CMK (cell line): ENCODE measurements around the gene CBFB.
"Not testable (repeated sequence)": the region's sequence is repeated elsewhere in the genome, so short reads cannot be mapped to it uniquely, and the experiment has no call there.

Source experiments
- DNase-seq: peaks from one replicate; pipeline ENCODE4 v3.0.0-alpha.2; 2010; ENCODE audit warnings: low read depth

CBFB gene

DNA sequence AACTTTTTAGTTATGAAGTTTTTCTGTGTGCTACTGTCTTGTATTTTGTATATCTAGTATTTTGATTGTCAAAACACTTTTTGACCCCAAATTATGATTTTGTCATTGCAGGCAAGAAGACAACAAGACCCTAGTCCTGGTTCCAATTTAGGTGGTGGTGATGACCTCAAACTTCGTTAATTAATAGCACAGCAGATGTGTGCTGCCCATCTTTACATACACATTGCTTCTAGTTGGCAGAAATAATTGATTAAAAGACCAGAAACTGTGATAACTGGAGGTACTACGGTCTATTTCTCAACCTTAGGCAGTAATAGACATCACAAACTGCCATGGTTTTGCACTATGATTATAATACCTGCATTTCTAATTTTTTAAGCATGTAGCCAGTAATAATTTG, 69.7 kb downstream of the CBFB start:
- DNase-seq = no peak

DNA sequence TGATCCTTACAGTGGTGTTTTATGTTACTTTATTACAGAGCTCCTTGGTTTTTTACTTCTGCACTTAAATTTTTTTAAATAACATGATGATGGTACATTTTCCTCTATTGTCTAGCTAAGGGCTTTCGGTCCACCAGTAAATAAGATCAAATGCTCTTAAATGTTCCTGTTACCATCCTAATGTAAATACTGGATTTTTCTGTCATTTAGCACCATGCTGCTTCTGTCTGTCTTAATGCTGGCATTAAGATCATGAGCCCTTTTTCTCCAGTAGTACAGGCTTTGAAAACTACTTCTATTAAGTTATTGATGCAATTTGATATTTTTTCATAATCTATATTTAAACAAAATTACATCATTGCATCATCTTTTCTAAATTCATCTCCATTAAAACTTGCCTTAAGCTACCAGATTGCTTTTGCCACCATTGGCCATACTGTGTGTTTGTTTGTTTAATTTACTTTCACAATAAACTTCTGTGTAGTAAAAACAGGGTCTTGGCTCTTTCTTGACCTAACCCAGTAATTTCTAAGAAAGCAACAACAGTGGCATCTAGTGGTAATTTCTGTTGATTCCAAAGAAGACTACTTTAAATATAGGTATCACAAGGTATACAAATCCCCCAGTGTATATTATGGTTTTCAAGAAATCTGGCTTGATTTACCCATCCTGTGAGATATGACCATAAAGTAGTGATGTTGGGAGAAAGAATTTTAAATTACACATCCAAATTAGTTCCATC, 71.8 kb downstream of the CBFB start:
- DNase-seq = no peak

- no peak for DNase-seq
Measured at GRCh38 chr16:67101311-67102082, 72.5 kb downstream of the CBFB start.

GRCh38 chr16:67104061-67104460, 75.1 kb downstream of the CBFB start:
- no peak for DNase-seq

DNA sequence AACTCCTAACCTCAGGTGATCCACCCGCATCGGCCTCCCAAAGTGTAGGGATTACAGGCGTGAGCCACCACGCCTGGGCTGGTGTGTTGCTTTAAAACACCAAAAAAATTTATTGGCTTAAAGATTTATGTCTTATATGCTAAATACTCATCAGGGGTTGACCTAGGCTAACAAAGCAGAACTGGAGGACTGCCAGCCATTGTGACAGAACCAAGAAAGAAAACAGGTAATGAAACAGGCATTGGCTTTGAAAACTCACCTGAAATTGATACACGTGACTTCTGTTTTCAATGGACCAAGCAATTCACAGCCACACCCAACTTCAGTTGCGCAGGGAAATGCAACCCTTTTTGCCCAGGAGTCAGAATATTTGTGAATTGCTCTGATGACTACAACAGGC, 75.9 kb downstream of the CBFB start:
- no peak for DNase-seq

DNA sequence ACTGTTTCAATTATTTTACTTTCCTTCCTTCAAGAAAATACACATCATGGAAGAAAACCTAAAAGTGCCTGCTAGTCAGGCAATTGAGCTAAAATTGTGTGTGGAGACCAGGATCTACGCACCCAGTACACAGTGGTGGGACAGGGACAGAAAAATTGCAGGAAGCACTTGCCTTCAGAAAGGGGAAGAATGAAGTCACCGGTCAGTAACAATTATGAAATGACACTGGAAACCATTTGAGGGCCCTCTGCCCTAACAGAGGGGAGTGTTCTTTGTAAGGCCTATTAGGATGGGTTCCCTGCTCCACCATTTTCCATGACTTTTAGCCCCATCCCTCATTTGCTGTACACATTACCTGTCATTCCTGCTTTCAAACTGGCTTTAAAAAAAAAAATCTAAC, 76.3 kb downstream of the CBFB start:
- no peak for DNase-seq

- DNase-seq = no peak
Measured at GRCh38 chr16:67105881-67106280, 76.9 kb downstream of the CBFB start.

DNA sequence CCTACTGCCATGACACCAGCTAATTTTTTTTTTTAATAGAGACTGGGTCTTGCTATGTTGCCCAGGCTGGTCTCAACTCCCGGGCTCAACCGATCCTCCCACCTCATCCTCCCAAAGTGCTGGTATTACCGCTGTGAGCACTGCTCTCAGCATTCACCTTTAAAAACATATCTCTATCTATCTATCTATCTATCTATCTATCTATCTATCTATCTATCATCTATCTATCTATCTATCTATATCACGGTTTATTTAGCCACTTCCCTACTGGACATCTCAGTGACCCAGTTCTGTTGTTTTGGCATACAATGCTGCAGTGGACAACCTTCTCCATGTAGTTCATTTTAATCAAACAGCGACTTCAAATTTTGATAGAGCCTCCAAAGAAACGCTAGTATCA, 79.5 kb downstream of the CBFB start:
- DNase-seq = no peak

DNA sequence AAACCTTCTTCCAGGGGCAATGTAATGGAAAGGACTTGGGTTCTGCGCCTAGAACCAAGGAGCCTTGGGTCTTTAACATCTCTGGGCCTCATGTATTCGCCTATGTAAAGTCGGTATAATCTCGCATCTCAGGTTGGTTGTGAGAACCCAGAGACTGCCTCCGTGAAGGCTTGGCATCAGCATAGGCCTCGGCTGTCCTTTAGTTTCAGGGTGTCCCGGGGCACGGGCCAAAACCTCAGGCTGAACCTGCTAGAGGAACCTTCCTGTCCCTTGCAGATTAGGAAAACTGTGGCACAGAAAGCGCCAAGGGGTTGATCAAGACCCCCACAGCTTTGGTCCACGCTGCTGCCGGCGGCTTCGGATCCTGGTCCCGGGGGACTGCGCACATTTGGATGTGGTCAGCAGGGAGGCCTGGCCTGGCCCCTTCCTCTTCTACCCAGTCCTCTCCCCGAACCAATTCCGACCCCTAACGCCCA, 80.0 kb downstream of the CBFB start:
- no peak for DNase-seq

- DNase-seq = peak; percentile 81
Measured at GRCh38 chr16:67109407-67110135, 80.6 kb downstream of the CBFB start, which contains the start of gene PHAF1. Gene PHAF1, plus strand, starts transcription at chr16:67109941. Its CDS starts 235 bp downstream, at chr16:67110176.

DNA sequence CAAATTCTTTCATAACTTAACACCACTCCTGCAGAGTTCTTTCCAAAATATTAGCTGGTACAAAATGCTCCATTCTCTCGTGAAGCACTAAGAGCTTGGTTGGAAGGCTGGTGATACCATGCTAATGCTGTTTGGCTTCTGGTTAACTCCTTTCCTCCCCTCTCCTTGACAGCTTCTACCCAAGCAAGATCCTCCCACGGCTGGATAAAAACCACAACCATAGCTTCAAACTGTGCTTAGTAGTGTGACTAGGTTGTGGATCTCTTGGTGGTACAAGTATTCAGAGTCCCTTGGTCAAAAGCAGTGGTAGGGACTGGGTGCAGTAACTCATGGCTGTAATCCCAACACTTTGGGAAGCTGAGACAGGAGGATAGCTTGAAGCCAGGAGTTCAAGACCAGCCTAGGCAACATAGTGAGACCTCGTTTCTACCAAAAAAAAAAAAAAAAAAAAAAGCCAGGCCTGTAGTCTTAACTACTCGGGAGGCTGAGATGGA, 83.0 kb downstream of the CBFB start:
- DNase-seq = no peak

DNA sequence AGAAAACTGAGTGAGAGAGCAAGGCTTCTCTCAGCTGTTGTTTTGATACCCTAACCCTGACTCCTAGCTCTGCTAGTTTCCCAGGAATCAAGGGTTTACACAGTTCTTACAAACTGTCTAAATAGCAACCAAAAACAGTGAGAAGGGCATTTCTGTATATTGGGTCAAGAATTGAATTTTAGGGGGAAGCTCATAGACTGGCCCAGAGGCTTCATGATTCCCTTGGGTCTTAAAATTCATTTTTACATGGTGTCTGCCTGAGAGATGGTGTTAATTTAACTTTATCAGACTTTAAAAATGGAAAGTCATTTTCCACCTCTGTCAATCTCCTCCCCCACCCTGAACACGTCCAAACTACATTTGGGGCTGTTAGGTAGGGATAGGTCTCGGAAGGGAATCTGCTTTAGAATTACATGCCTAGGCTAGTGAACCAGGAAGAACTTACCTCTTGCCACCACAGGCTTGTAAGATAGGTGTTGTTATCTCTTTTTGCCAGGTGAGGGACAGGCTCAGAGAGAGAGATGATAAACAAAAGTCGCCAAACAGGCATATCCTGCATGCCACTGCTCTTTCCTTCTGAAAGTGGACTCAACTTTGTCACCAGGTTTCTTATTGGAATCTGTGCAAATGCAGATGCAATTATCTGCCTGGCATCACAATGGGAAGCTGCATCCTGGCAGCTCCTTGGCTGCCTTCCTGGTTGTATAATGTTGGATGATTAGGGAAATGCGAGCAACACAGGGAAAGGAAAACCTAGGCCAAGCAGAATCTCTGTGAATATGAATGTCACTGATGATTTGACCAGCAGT, 83.8 kb downstream of the CBFB start:
- no peak for DNase-seq

- no peak for DNase-seq
Measured at GRCh38 chr16:67114793-67115192, 85.8 kb downstream of the CBFB start.

DNA sequence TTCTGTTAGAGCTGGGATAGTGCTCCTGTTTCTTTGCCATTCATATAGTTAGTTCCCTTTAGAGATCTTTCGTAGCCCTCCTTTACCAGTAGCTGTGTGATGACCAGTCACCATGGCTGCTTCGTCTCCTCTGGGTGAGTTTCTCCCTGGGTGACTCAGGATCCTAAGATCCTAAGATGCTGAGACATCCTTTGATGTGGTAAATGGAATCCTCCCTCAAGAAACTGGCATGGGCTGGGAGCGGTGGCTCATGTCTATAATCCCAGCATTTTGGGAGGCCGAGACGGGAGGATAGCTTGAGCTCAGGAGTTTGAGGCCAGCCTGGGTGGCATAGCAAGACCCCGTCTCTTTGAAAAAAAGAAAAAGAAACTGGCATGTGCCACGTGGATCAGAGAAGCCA, 86.7 kb downstream of the CBFB start:
- DNase-seq = no peak

DNA sequence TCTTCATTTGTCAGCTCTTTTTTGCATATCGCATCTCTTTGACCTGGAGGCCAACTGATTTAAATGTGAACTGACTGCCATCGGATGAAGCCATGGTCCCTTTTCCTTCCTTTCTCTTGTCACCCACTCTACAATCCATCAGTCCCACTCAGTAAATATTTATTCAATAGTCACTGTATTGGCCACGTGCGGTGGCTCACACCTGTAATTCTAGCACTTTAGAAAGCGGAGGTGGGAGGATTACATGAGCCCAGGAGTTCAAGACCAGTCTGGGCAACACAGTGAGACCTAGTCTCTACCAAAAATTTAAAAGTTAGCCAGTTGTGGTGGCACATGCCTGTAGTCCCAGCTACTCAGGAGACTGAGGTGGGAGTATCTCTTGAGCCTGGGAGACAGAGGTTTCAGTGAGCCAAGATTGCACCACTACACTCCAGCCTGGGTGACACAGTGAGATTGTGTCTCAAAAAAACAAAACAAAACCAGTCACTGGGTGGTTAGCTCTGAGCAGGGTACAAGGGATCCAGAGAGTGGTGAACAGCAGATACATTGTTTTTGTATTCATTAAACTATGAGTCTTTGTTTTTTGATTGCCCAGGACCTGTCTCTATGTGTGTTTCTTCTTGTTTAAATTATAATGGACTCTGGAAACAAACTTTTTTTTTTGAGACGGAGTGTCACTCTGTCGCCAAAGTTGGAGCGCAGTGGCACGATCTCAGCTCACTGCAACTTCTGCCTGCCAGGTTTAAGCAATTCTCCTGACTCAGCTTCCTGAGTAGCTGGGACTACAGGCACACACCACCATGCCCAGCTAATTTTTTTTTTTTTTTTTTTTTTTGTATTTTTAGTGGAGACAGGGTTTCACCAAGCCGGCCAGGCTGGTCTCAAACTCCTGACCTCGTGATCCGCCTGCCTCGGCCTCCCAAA, 87.7 kb downstream of the CBFB start:
- DNase-seq = no peak

DNA sequence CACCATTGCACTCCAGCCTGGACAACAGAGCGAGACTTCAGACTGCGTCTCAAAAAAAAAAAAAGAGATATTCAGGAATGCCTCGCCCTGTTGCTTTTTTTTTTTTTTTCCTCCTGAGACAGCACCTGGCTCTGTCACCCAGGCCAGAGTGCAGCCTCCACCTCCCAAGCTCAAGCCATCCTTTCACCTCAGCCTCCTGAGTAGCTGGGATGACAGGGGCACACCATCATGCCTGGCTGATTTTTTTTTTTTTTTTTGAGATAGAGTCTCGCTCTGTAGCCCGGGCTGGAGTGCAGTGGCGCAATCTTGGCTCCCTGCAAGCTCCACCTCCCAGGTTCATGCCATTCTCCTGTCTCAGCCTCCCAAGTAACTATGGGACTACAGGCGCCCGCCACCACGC, 88.8 kb downstream of the CBFB start:
- DNase-seq = no peak

DNA sequence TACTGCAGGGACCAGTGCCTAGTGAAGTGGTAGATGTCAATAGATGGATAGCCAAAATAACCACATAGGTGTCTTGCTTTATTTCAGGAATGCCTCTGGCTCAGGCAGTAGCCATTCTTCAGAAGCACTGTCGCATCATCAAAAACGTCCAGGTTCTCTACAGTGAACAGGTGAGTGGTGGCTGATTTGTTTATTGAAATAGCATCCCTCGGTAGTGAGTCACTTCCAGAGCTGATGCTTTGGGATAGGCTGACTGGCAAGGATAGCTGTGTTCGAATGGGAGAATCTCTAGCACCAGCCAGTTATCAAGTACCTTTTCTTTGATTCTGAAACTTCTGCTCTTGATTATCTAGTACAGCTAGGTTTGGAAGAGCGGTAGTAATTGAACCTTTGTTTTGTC, 91.1 kb downstream of the CBFB start:
- no peak for DNase-seq

DNA sequence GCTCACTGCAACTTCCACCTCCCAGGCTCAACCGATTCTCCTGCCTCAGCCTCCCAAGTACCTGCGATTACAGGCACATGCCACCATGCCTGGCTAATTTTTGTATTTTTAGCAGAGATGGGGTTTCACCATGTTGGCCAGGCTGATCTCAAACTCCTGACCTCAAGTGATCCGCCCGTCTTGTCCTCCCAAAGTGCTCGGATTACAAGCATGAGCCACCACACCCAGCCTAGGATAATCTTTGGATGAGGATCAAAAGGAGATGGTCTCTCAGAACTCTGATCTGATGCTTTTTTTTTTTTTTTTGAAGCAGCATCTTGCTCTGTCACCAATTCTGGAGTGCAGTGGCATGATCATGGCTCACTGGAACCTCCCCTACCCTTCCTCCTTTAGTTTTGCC, 93.8 kb downstream of the CBFB start:
- not testable (repeated sequence) for DNase-seq

- no peak for DNase-seq
Measured at GRCh38 chr16:67128417-67128816, 99.5 kb downstream of the CBFB start.

- no peak for DNase-seq
Measured at GRCh38 chr16:67128887-67129286, 99.9 kb downstream of the CBFB start.

GRCh38 chr16:67129422-67129821, 100.5 kb downstream of the CBFB start:
- no peak for DNase-seq
